GM19193 (cell line): ENCODE results near the gene PDE4D.

Experiments
- POLR2A ChIP-seq: IDR thresholded peaks from 4 replicates; pipeline ENCODE4 v1.6.1; 2011; ENCODE audit not compliant: insufficient read depth, insufficient read length; ENCODE audit errors: extremely low read depth

The PDE4D gene

GRCh38 chr5:59756373-59757035 lies 137.0 kb downstream of the PDE4D start:
- TF ChIP-seq POLR2A, result no peak

- no peak for TF ChIP-seq POLR2A
Observed at GRCh38 chr5:59755476-59755875, 138.1 kb downstream of the PDE4D start.

- TF ChIP-seq POLR2A, result no peak
Observed at GRCh38 chr5:59753599-59753998, 139.9 kb downstream of the PDE4D start.

GRCh38 chr5:59749782-59750520 lies 143.6 kb downstream of the PDE4D start:
- no peak for TF ChIP-seq POLR2A

- TF ChIP-seq POLR2A, result no peak
Observed at GRCh38 chr5:59746241-59746765, 147.2 kb downstream of the PDE4D start.

GRCh38 chr5:59745415-59745863 lies 148.1 kb downstream of the PDE4D start:
- no peak for TF ChIP-seq POLR2A

DNA sequence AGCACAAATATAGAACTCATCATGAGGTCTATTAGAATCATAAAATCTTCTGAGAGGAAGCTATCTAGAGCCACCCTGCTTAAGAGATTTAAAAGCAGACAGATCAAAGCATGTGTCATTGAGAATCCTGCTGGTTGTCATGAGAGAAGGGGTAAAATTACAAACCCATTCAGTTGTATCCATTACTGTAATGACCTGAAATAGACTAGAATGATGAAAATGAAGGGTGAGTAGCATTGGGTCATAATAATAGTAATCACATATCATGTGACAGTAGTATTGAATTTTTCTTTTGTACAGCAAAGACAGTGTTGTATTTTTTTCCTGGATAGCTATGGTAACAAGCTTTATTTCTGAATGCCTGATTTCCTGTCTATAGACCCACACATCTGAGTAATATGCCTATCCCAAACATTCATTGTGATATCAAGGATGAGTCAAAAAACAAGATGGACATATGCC lies 149.0 kb downstream of the PDE4D start:
- no peak for TF ChIP-seq POLR2A

DNA sequence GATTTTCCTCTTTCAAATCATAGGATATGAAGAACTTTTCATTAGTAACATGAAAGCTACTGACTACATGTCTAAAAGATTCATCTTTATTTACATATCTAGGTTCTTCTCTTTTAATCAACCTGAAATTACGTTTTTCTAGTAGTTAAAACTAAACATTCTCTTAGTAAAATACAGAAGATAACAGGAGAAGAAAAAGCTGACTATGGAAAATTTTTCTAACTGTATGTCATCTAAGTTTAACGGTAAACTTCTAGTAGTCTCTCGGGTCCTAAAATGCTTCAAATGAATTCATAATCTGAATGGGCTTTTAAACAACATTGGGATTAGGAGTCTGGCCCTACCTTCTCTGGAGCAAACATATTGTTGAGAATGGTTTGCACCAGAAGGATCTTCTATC lies 151.9 kb downstream of the PDE4D start:
- no peak for TF ChIP-seq POLR2A

- TF ChIP-seq POLR2A, result no peak
Observed at GRCh38 chr5:59738024-59738423, 155.5 kb downstream of the PDE4D start.

DNA sequence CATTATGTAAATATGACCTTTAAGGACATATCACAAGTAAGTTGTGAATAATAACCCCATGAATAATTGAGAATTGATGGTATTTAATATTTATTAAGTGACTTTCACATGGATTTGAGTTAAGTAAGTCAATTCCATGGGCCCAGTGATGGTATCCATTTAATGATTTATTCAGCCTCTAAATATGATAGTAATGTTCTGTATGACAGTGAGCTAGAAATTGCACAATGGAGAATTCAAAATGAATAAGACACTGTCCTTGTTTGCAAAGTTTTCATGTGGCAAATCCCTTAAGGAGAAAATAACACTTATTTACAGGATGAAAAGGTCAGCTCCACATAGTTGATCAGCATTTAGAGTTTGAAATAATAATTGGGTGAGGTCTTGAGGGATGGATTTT lies 160.7 kb downstream of the PDE4D start:
- no peak for TF ChIP-seq POLR2A

GRCh38 chr5:59732301-59732700 lies 161.2 kb downstream of the PDE4D start:
- no peak for TF ChIP-seq POLR2A

DNA sequence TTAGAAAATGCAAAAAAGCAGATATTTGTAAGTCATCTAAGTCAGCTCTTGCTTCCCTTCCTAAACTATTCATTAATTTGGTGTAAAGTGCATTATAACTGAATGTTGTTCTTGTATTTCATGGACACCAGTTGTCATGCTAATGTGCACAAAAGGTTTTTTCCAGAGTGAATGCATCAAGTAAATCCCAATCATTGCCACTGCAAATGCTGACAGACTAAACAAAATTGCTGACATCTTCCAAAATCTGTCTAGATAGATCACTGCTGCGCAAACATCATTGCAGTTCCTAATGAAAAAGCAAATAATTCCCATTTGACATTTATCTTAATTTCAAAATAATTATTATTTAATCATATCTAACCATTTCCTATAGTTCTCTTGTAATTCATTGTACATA lies 161.7 kb downstream of the PDE4D start:
- TF ChIP-seq POLR2A, result no peak

GRCh38 chr5:59729820-59730219 lies 163.7 kb downstream of the PDE4D start:
- no peak for TF ChIP-seq POLR2A

- TF ChIP-seq POLR2A, result no peak
Observed at GRCh38 chr5:59729357-59729756, 164.2 kb downstream of the PDE4D start.

DNA sequence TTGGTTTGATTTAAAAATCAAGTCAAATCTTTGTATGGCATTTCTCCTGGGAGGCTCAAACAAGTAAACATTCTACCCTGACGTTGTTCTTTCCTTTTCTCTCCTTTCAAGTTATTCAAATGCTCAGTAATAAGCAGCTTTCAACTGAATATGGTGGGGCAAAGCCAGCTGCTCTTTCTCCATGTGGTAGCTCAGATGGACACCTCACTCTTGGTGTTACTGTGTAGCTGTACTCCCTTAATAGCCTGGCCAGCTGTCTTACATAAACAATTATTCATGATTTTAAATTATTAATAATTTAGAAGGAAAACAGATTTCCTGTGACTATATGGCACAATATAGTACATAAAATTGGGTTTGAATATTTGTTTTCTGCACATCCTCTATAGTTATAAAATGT lies 165.2 kb downstream of the PDE4D start:
- no peak for TF ChIP-seq POLR2A

DNA sequence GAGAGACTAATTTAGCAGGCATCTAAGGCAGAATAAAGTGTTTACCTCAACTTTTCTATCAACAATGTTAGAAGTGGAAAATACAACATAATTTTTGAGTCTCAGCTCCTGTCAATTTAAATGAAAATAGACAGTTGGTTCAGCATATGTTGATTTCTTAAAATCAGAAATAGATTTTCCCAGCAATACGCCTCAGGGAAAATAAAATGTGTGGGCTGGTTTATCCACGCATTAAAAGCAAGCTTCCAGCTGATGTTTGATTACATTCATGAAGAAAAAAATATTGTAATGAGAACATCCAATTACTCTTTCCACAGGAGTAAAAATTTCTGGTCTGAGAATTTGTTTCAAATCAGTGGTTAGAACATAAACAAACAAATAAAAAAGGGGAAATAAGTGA lies 166.3 kb downstream of the PDE4D start:
- no peak for TF ChIP-seq POLR2A
